NCI-H1436 treated with DMSO at 0.1 percent for 48 hours (cell line): Measurements from ENCODE around the gene PGAM1.
"Not testable (repeated sequence)": the region's sequence is repeated elsewhere in the genome, so short reads cannot be mapped to it uniquely, and the experiment has no call there.

Source experiments
- DNase-seq: peaks from one replicate; lab custom pipeline; 2025; lab: John Stamatoyannopoulos, UW

The PGAM1 gene

GRCh38 chr10:97407952-97408248, 18.1 kb upstream of the PGAM1 start:
- no peak for DNase-seq

DNA sequence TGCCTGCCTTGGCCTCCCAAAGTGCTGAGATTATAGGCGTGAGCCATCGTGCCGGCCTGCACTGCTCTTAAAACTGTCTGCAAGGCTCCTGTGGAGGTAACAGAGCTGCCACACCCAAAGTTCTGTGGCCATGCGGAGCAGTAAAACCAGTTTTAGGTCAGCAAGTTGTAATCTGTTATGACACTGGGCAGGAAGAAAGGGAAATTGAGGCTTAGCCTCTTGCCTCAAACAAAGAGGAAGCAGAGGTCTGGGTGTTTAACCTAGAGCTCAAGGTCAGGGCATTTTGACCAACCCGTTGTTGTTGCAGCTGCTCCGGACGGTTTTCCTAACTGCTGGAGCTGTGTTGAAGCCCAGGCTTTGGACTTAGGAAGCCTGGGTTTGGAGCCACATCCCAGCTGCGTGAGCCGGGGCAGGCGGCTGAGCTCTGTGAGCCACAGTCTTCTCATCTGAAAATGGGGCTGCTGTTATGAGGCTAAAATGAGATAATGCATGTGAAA, 17.4 kb upstream of the PGAM1 start:
- DNase-seq, result no peak

DNA sequence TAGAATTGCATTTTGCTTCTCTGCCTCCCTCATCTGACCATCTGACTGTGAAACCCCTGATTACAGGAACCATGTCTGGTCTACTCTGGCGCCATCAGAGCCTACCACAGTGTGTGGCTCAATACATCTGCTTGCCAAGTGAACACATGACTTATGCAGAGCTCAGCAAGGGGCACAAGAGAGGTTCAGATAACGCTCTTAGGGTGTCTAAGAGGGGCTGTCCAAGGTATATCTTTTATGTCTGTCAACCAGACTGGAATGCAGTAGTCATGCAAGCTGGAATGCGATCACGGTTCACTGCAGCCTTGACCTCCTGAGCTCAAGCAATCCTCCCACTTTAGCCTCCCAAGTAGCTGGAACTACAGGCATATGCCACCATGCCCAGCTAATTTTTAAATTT, 14.6 kb upstream of the PGAM1 start:
- no peak for DNase-seq

DNA sequence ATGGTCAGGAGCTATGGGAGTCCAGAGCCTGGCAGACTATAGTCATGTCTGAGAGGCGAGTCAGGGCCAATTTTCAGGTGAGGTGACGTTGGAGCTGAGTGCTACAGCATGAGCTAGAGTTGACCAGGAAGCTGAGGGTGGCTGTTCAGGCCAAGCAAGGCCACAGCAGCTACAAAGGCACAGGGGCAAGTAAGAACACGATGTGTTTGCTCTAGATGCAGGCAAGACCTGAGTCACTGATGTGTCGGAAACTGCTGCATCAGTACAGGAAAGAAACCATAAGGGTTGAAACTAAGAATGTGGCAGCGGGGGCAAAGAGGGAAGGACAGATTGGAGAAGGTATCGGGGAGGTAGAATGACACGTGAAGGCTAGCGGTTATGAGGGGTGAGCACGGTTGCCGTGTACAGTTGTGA, 13.1 kb upstream of the PGAM1 start:
- no peak for DNase-seq

GRCh38 chr10:97416565-97416964, 9.4 kb upstream of the PGAM1 start:
- no peak for DNase-seq

DNA sequence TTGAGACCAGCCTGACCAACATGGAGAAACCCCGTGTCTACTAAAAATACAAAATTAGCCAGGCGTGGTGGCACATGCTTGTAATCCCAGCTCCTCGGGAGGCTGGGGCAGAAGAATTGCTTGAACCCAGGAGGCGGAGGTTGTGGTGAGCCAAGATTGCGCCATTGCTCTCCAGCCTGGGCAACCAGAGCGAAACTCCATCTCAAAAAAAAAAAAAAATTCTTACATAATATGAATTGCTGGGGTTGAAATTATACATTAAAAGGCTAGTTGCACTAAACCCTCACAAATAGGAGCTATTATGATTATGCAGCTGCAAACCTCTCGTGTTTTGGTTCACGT, 2.3 kb upstream of the PGAM1 start:
- DNase-seq, result not testable (repeated sequence)

- no peak for DNase-seq
Measured at GRCh38 chr10:97426776-97427570, 982 bp downstream of the PGAM1 start.

DNA sequence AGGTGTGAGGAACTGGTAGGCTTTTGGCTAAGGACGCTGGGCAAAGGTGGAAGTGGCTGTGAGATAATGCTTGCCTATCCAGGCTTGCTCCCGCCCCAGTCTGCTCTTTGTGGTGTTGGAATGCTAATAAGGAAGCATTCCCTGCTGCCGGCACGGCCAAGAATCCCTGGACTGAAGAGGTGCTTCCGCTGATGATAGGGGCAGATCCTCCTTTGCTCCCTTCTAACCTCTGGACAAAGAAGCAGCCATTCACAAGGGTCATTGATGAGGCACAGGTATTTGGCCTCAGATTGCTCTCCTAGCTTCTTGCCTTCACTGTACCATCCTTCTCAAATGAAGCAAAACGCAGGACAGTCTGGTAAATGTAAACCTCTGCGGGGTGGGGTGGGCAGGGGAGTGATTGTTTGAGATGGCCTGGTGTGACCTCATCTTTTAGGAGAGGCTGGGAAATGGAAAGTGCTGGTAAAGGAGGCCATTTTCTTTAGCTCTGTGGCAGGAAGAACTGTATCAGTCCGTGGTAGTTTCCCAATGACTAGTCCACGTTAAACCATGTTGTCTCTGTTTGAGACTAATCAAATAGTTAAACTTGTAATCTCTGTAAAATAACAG, 1.7 kb downstream of the PGAM1 start:
- no peak for DNase-seq

DNA sequence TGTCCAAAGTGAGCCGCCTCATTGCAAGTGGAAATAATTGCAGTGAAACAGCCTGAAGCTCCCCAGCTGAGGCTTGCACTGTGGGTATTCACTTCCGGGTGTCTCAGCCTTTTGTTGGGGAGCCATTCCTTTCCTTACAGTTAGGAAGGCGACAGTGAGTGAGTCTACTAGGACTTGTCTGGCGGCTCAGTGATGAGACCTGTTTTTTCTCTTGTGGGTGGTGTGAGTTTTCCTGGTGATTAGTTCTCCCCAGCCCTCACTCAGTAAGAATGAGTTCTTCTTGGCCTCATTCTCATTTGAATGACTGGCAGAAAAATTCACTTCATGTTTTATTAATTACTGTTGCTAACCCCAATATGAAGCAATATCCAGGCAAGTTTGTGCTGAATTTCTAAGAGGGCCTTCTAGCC, 2.6 kb downstream of the PGAM1 start:
- DNase-seq, result no peak

GRCh38 chr10:97434055-97434454, 8.1 kb downstream of the PGAM1 start:
- no peak for DNase-seq

DNA sequence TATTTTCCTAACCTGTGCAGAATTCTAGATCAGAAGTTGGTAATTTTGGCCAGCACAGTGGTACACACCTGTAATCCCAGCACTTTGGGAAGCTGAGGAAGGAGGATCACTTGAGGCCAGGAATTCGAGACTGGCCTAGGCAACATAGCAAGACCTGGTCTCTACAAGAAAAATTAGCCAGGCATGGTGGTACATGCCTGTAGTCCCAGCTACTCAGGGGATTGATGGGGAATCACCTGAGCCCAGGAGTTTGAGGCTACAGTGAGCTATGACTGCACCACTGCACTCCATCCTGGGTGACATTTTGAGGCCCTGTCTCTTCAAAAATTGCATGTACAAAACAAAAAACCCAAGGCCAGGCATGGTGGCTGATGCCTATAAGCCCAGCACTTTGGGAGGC, 8.6 kb downstream of the PGAM1 start:
- no peak for DNase-seq

DNA sequence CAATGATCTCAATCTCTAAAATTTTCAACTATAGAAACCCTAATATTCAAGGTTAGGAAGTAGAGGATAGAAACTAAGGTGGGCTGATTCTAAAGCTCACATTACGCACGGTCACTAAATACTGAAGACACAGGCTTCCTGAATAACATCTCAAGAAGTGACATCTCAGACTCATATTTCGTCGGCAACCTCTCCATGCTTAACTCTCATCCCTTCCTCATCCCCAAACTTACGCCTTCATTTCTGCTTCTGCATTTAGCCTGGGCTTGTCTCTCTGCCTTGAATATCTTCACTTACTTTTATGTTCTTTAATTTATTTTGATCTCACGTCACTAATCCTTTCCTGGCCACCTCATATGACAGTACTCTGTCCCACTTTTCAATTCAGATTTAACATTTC, 9.2 kb downstream of the PGAM1 start:
- DNase-seq, result no peak

GRCh38 chr10:97442277-97442676, 16.3 kb downstream of the PGAM1 start:
- no peak for DNase-seq

GRCh38 chr10:97444212-97444611, 18.2 kb downstream of the PGAM1 start:
- no peak for DNase-seq

GRCh38 chr10:97445357-97445721, 19.3 kb downstream of the PGAM1 start:
- no peak for DNase-seq

GRCh38 chr10:97445722-97446639, 20.0 kb downstream of the PGAM1 start, which contains the start of the genes EXOSC1 and ZDHHC16:
TSS of gene EXOSC1 (minus strand) at chr10:97446006. CDS start at chr10:97445985, 21 bp downstream.
TSS of gene ZDHHC16 (plus strand) at chr10:97446175. CDS start at chr10:97451676, 5,501 bp downstream.
- DNase-seq, result peak; percentile 90

DNA sequence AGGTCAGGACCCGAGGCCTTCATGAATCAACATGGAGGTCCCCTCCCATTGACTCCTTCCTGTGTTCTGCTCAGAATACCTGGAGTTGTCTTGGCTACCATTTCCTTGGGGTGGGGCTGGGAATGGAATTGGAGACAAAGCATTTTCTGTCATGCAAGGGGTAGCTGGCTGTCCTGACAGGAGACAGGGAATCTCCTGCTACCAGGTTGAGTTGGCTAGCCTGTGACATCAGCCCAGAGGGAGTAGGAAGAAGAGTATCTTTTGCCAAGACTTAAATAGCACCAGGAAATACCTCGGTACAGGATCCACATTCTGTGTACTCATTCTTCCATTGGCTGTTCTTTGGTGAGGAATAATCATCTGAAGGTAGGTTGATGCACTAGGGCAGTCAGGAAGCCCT, 24.8 kb downstream of the PGAM1 start:
- no peak for DNase-seq

GRCh38 chr10:97451605-97452004, 25.6 kb downstream of the PGAM1 start:
- DNase-seq, result no peak

DNA sequence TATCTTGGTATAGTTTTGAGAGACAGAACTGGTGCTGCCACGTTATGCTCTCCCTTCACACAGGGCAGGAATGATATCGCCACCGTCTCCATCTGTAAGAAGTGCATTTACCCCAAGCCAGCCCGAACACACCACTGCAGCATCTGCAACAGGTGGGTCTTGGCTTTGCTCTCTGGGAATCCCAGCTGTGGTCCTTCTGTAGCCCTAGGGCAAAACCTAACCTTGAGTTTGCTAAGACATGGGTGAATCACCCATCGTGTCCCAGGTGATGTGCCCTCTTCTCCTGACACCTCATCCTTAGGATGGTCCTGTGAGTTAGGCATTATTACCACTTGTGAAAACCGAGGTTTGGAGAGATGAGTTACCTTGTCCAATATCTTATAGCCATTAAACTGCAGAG, 26.4 kb downstream of the PGAM1 start:
- no peak for DNase-seq

DNA sequence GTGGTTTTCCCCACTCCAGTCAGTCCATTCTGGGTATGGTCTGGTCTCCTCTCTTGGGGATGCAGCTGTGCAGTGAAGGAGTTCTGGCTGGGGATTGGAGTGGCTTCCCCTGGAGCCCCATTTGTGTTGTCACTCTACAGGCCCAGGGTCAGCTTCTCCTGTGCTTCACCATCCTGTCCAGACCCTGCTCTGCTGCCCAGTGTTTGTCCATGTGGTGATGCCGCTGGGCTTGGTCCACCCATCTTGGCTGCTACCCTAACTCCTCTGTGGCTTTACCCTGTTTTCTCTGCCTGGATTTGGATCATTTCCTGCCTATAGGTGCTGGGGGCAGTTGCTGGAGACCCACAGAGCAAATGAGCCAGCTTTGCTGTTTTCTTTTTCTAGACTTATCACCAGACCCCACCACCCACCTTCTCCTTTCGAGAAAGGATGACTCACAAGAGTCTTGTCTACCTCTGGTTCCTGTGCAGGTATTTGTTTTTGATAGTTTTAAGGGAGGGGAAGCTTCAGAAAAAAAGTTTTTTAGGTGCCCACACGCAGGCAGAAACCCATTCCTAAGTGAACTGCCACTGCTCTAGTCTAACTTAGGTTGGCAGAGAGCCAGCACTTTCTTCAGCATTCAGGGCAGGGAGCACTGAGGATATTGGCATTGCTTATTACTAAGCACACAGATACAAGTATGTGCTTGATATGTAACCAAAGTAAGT, 28.5 kb downstream of the PGAM1 start:
- DNase-seq, result no peak

DNA sequence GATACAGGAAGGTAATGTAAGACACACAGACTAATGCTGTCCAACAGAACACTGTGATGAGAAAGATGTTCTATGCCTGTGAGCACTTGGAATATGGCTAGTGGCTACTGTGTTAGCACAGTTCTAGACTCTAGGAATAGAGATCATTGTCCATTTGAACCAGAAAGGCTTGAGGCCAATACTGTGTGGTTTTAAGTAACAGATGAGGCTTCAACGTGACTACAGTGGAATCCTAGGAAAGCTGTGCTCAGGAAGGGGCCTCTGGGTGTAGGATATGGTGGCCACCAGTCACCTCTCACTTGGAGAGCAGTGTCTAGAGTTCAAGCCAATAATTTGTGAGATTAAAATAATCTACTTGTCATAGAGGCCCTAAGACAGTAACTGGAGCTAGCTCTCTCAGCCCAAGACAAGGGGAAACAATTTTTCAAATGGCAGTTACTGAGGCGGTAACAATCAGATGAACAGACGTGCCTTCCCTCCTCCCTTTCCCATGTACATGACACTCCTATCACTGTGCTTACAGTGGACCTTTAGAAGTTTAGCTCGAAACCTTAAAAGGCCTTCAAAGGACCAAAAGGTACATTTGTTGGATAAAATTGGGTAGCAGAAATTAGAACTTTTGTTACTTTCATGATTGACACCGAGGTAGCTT, 30.2 kb downstream of the PGAM1 start:
- no peak for DNase-seq

- DNase-seq, result no peak
Measured at GRCh38 chr10:97456686-97457065, 30.7 kb downstream of the PGAM1 start.
